GM21528 (cell line): Measurements from ENCODE around the gene SMG5.
"Not testable (repeated sequence)": the region's sequence is repeated elsewhere in the genome, so short reads cannot be mapped to it uniquely, and the experiment has no call there.

ENCODE experiments used
- ATAC-seq: cut with Tn5 transposase; IDR thresholded peaks from one replicate; pipeline ENCODE4 v1.9.1; 2021; ENCODE audit warnings: mild to moderate bottlenecking, moderate library complexity; ENCODE audit not compliant: unreplicated experiment, low FRiP score

SMG5 gene

GRCh38 chr1:156217871-156218270 is 64.8 kb downstream of the SMG5 start:
- no peak for ATAC-seq

- ATAC-seq: not testable (repeated sequence)
These were observed 66.1 kb downstream of the SMG5 start for GRCh38 chr1:156216361-156217086.

- no peak for ATAC-seq
These were observed 68.4 kb downstream of the SMG5 start for GRCh38 chr1:156214024-156214748.

GRCh38 chr1:156213644-156213966 is 69.0 kb downstream of the SMG5 start:
- ATAC-seq: no peak

GRCh38 chr1:156212833-156213643 is 69.6 kb downstream of the SMG5 start, which contains the start of gene PMF1:
Gene PMF1, plus strand, starts transcription at chr1:156213007. Its CDS starts 9 bp downstream, at chr1:156213016.
- ATAC-seq: peak; percentile 87

GRCh38 chr1:156212130-156212529 is 70.5 kb downstream of the SMG5 start:
- ATAC-seq: no peak

- ATAC-seq: no peak
These were observed 71.4 kb downstream of the SMG5 start for GRCh38 chr1:156211243-156211642.

GRCh38 chr1:156204686-156205085 is 77.9 kb downstream of the SMG5 start:
- no peak for ATAC-seq

- no peak for ATAC-seq
These were observed 79.3 kb downstream of the SMG5 start for GRCh38 chr1:156203331-156203730.

- ATAC-seq: no peak
These were observed 82.6 kb downstream of the SMG5 start for GRCh38 chr1:156200044-156200443.
